Natural killer cell (primary cell): Measurements from ENCODE around the gene RNF11. TPM values are rescaled to one million over a fixed set of nuclear protein-coding genes. Genes with fewer than 3 reads are reported as not detected.

Experiments
- ATAC-seq, 3 donors: fragments of 150-1000 bp in 2 of 3; fragments of 200-7000 bp in 1 of 3; cut with Tn5 transposase; 1 replicate in 1 of 3; 2 replicates in 2 of 3; pipeline ENCODE4 v1.10.0; 2021; ENCODE audit warnings: mild to moderate bottlenecking in 2 of 3, moderate library complexity in 2 of 3
- DNase-seq, 2 donors: peaks; one replicate each; pipeline versions ENCODE4 v3.0.0 to v3.0.0-alpha.2; 2013 to 2021; ENCODE audit warnings: mixed read lengths in 1 of 2
- H3K27ac ChIP-seq: one replicate; pipeline ENCODE4 v1.5.1; 2013; ENCODE audit warnings: mild to moderate bottlenecking, low read length
- H3K27me3 ChIP-seq: one replicate; pipeline ENCODE4 v1.6.1; 2013; ENCODE audit warnings: low read length; ENCODE audit not compliant: control insufficient read depth, insufficient read depth
- H3K36me3 ChIP-seq: one replicate; pipeline ENCODE4 v1.6.1; 2013; ENCODE audit warnings: low read length; ENCODE audit not compliant: control insufficient read depth, insufficient read depth
- H3K4me1 ChIP-seq: one replicate; pipeline ENCODE4 v1.6.1; 2013; ENCODE audit warnings: low read length; ENCODE audit not compliant: control insufficient read depth, insufficient read depth
- H3K4me3 ChIP-seq: one replicate; pipeline ENCODE4 v1.5.1; 2013; ENCODE audit warnings: low read length
- H3K9me3 ChIP-seq: one replicate; pipeline ENCODE4 v1.6.1; 2013; ENCODE audit warnings: low read length; ENCODE audit not compliant: control insufficient read depth, insufficient read depth
- H3K27ac Mint-ChIP-seq, 2 donors: one replicate each; pipeline ENCODE4 v1.8.0; 2022; ENCODE audit warnings: mild to moderate bottlenecking in 2 of 2, mixed read lengths in 2 of 2, moderate library complexity in 1 of 2
- H3K27me3 Mint-ChIP-seq, 2 donors: one replicate each; pipeline ENCODE4 v1.8.0; 2022; ENCODE audit warnings: low read depth in 2 of 2, mixed read lengths in 2 of 2
- H3K36me3 Mint-ChIP-seq: one replicate; pipeline ENCODE4 v1.8.0; 2022; ENCODE audit warnings: mixed read lengths
- H3K4me1 Mint-ChIP-seq, 2 donors: one replicate each; pipeline ENCODE4 v1.8.0; 2022; ENCODE audit warnings: mixed read lengths in 2 of 2
- H3K4me3 Mint-ChIP-seq: one replicate; pipeline ENCODE4 v1.8.0; 2022; ENCODE audit warnings: mild to moderate bottlenecking, moderate library complexity, mixed read lengths
- H3K9me3 Mint-ChIP-seq, 2 donors: one replicate each; pipeline ENCODE4 v1.8.0; 2022; ENCODE audit warnings: mixed read lengths in 2 of 2
- WGBS: methylation state at CpG from one replicate; pipeline ENCODE4 v1.1.7; 2013; ENCODE audit warnings: missing lambda C conversion rate; ENCODE audit not compliant: insufficient coverage; 5-methylcytosine and 5-hydroxymethylcytosine counted together
- intact Hi-C: fragments of 100-400 bp; cut with micrococcal nuclease; formaldehyde crosslinking; loops from one replicate; pipeline ENCODE4 v1.14.2; 2022
- total RNA-seq, 4 donors: library from RNA; stranded (reverse); fragments of 120-200 nt in 1 of 4; gene quantifications; one replicate each; pipeline versions ENCODE4 v1.2.3 to v1.2.4, GENCODE V29; 2013 to 2022
- TF ChIP-seq, protein P1 (sequence below): fragments of 200-600 bp; IDR thresholded peaks from one replicate; pipeline ENCODE4 v1.8.0; 2022; ENCODE audit warnings: antibody characterized with exemption

RNF11 gene
- total RNA-seq, 3 donors from 2014 or later (not counting 1 experiment from before 2014, with no cell fraction given), result 68.3 to 89.5 (median 68.4) TPM

DNA sequence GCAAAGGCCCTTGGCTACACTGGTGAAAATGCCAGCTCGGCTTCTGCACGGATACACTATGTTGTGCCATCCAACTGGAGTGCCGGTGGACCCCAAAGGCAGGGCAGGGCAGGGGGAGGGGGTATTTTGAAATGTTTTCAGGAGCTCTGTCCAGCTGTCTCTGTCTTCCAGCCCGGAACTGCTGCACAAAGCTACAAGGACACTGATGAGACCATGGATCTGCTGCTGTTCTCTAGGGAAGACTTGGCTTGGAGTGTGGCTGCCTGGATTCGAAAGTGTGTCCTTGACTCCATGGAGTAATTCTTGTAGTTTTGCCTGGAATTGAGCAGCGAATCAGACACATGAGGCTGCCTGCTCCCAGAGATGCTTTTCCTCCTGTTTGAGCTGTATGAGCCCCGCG, 51.9 kb downstream of the RNF11 start:
- no peak overlapping the region for H3K4me3 ChIP-seq
- Mint-ChIP-seq H3K27me3 (no peaks in the 10 kb centered on the region), H3K4me1 (no peaks in the 10 kb centered on the region), H3K36me3 (no peaks in the 10 kb centered on the region), H3K27ac (no peak overlapping the region), H3K9me3 (no peaks in the 10 kb centered on the region), H3K4me3 (no peak overlapping the region)
- H3K4me1 ChIP-seq, result no peaks in the 10 kb centered on the region
- WGBS, result 86% methylated on average over 8 of the region's 8 CpGs
- TF ChIP-seq, protein P1, sequence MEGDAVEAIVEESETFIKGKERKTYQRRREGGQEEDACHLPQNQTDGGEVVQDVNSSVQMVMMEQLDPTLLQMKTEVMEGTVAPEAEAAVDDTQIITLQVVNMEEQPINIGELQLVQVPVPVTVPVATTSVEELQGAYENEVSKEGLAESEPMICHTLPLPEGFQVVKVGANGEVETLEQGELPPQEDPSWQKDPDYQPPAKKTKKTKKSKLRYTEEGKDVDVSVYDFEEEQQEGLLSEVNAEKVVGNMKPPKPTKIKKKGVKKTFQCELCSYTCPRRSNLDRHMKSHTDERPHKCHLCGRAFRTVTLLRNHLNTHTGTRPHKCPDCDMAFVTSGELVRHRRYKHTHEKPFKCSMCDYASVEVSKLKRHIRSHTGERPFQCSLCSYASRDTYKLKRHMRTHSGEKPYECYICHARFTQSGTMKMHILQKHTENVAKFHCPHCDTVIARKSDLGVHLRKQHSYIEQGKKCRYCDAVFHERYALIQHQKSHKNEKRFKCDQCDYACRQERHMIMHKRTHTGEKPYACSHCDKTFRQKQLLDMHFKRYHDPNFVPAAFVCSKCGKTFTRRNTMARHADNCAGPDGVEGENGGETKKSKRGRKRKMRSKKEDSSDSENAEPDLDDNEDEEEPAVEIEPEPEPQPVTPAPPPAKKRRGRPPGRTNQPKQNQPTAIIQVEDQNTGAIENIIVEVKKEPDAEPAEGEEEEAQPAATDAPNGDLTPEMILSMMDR, result no peak
- ATAC-seq, result no peak
- no peak overlapping the region for H3K27ac ChIP-seq
- no peak for DNase-seq
- no peaks in the 10 kb centered on the region for H3K27me3 ChIP-seq
- H3K9me3 ChIP-seq, result no peaks in the 10 kb centered on the region
- no peaks in the 10 kb centered on the region for H3K36me3 ChIP-seq
- intact Hi-C loops, result no loop called here

DNA sequence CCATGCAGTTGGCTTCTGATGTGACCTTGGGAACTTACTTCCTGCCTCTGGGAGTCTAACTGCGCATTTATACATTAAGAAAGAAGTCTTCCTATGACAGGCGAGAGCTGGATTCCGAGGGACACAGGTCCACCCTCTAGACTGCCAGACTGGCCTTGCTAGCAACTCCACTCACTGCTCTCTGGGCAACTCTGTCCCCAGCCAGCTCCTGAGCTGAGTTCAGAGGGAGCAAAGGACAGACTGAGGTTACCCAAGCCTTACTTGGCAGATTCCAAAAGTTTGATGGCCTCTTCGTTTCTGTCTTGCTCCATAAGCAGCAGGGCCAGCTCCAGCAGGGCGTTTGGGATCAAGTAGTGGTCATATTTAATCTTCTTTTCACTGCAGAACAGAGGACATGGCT, 52.5 kb downstream of the RNF11 start:
- ATAC-seq, result no peak
- Histone ChIP-seq H3K27me3 (no peaks in the 10 kb centered on the region), H3K9me3 (no peaks in the 10 kb centered on the region), H3K4me3 (no peak overlapping the region), H3K4me1 (no peaks in the 10 kb centered on the region), H3K27ac (no peak overlapping the region), H3K36me3 (no peaks in the 10 kb centered on the region)
- Mint-ChIP-seq H3K4me1 (no peaks in the 10 kb centered on the region), H3K27me3 (no peaks in the 10 kb centered on the region), H3K4me3 (no peak overlapping the region), H3K36me3 (no peaks in the 10 kb centered on the region), H3K27ac (no peak overlapping the region), H3K9me3 (no peaks in the 10 kb centered on the region)
- TF ChIP-seq, protein P1, result no peak
- 91% methylated on average over 5 of the region's 5 CpGs for WGBS
- intact Hi-C loops, result no loop called here
- no peak for DNase-seq

DNA sequence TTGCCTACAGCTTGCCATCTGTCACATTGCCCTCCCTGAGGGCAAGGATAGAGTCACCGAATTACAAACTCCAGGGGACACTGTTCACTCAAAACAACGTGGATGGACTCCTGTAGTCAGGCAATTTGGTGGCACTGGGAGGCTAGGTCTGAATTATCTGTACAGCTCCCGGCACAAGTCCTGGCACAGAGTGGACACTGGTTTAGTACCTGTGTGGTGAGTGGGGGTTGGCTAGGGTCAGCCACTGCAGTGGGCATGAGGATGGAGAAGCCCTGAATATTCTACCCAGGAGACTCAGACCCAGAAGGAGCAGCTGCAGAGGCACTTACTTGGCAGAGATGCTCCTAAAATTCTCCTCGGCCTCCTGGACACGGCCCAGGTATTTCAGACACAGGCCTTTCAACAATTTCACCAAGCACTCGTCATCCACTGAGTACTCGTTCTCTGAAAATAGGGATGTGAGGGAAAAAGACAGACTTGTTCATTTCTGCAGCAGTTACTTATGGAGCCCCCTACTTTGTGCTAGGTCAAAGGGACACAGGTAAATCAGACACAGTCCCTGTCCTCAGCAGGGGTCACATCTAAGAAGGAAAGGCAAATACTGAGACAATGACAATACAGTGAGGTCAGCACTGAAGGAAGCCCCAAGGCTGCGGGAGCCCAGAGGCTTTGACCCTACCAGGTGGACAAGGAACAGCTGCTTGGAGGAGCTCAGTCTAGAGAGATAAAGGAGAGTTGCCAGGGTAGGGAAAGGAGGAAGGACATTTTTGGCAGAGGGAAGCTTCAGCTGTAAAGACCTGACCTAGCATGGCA, 53.8 kb downstream of the RNF11 start:
- H3K4me1 Mint-ChIP-seq, result peaks cover 0 to 3% of the 10 kb centered on the region in 2 donors

More for the DNA sequence above, 53.8 kb downstream of the RNF11 start:
- TF ChIP-seq, protein P1, result no peak
- Mint-ChIP-seq H3K4me3 (no peak overlapping the region), H3K27ac (no peak overlapping the region), H3K27me3 (no peaks in the 10 kb centered on the region), H3K9me3 (no peaks in the 10 kb centered on the region), H3K36me3 (no peaks in the 10 kb centered on the region)
- Histone ChIP-seq H3K9me3 (no peaks in the 10 kb centered on the region), H3K4me3 (no peak overlapping the region), H3K36me3 (no peaks in the 10 kb centered on the region), H3K27ac (no peak overlapping the region), H3K4me1 (no peaks in the 10 kb centered on the region), H3K27me3 (no peaks in the 10 kb centered on the region)
- DNase-seq (no peak), ATAC-seq (no peak)
- WGBS, result 92% methylated on average over 8 of the region's 8 CpGs
- intact Hi-C loops, result no loop called here
